ENCODE results near the gene ANKRD44. TPM values are rescaled to one million over a fixed set of nuclear protein-coding genes. Genes with fewer than 3 reads are reported as not detected.
A peak's percentile ranks its signal among the peaks of the same experiment; 100 is the strongest.

Gene ANKRD44
- total and polyA plus RNA-seq, 8 donors: 23.2 to 52.6 (median 29.8) TPM

- DNase-seq (no peak), ATAC-seq (no peak)
- no peaks in the 10 kb centered on the region for H3K27me3 ChIP-seq
- H3K27ac ChIP-seq: no peak overlapping the region
- no peaks in the 10 kb centered on the region for H3K36me3 ChIP-seq
- H3K9me3 ChIP-seq: no peaks in the 10 kb centered on the region
- H3K4me3 ChIP-seq: no peak overlapping the region
- intact Hi-C loops (cut with DNase I): no loop called here
- TF ChIP-seq CTCF (IDR thresholded peaks at IDR 0.05): no peak
- H3K4me1 ChIP-seq: no peaks in the 10 kb centered on the region
Observed at GRCh38 chr2:197322724-197323720, 12.4 kb upstream of the ANKRD44 start.

- TF ChIP-seq CTCF (IDR thresholded peaks at IDR 0.05): no peak
- ATAC-seq (no peak), DNase-seq (no peak)
- Histone ChIP-seq H3K4me3 (no peak overlapping the region), H3K36me3 (no peaks in the 10 kb centered on the region), H3K9me3 (no peaks in the 10 kb centered on the region), H3K27me3 (no peaks in the 10 kb centered on the region), H3K27ac (no peak overlapping the region), H3K4me1 (no peaks in the 10 kb centered on the region)
- intact Hi-C loops (cut with DNase I): no loop called here
Observed at GRCh38 chr2:197322143-197322542, 11.6 kb upstream of the ANKRD44 start.

GRCh38 chr2:197315371-197315770 lies 4.8 kb upstream of the ANKRD44 start:
- no peak for ATAC-seq
- Histone ChIP-seq H3K4me1 (peaks cover 6 to 12% of the 10 kb centered on the region in 2 donors), H3K36me3 (no peaks in the 10 kb centered on the region), H3K27me3 (no peaks in the 10 kb centered on the region), H3K27ac (no peak overlapping the region), H3K4me3 (no peak overlapping the region), H3K9me3 (no peaks in the 10 kb centered on the region)
- DNase-seq: no peak
- no peak for TF ChIP-seq CTCF (IDR thresholded peaks at IDR 0.05)
- intact Hi-C loops (cut with DNase I): no loop called here

- Histone ChIP-seq H3K27me3 (no peaks in the 10 kb centered on the region), H3K27ac (no peak overlapping the region), H3K9me3 (no peaks in the 10 kb centered on the region), H3K36me3 (no peaks in the 10 kb centered on the region), H3K4me3 (no peak overlapping the region), H3K4me1 (peaks cover 6 to 37% of the 10 kb centered on the region in 2 donors)
- no peak for TF ChIP-seq CTCF (IDR thresholded peaks at IDR 0.05)
- ATAC-seq: no peak
- intact Hi-C loops (cut with DNase I): no loop called here
- no peak for DNase-seq
Observed at GRCh38 chr2:197312186-197312585, 1.6 kb upstream of the ANKRD44 start.

- H3K4me3 ChIP-seq: peak overlapping the region; percentile 44 to 75
- H3K4me1 ChIP-seq: peaks cover 7 to 43% of the 10 kb centered on the region in 2 donors
- no peaks in the 10 kb centered on the region for H3K36me3 ChIP-seq
- H3K27me3 ChIP-seq: no peaks in the 10 kb centered on the region
- H3K9me3 ChIP-seq: no peaks in the 10 kb centered on the region
- intact Hi-C loops (cut with DNase I): no loop called here
- H3K27ac ChIP-seq: peak overlapping the region; percentile 57 to 96
- no peak for TF ChIP-seq CTCF (IDR thresholded peaks at IDR 0.05)
- ATAC-seq (no peak), DNase-seq (no peak)
Observed at GRCh38 chr2:197311421-197312033, 947 bp upstream of the ANKRD44 start.

Measured in left lung (tissue), 10 donors.